ENCODE data around the gene CDC26. TPM values are rescaled to one million over a fixed set of nuclear protein-coding genes. Genes with fewer than 3 reads are reported as not detected.

The CDC26 gene
- total and polyA plus RNA-seq, 2 experiments from 2014 or later: 29.7 to 60.7 TPM

DNA sequence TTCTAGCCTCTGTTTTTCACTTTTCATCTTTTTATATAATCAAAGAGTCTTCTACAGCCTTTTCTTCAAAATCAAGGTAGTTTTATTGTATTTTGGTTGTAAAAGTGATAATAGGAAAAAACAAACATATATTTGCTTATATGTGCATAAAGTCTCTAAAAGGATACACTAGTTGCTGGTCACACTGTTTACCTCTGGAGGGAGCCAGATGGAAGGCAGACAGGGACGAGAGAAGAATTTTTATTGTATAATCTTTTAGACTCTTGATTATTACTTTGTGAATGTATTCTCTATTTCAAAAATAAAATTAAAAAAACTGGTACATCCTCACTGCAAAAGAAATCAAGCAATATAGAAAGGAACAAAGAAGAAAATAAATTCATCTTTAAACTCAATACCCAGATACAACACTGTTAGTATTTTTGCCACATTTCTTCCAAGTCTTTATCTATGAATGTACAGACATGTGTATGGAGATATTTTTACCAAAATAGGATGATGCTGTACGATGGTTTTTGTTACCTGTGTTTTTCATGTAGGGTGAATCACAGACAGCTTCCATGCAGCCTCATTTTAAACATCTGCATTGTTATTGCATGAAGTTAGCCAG, 33.9 kb upstream of the CDC26 start:
- Histone ChIP-seq H3K9me3 (ENCODE audit: low read depth) (no peaks in the 10 kb centered on the region), H3K27me3 (no peaks in the 10 kb centered on the region), H3K27ac (no peak overlapping the region), H3K36me3 (no peaks in the 10 kb centered on the region), H3K4me3 (no peak overlapping the region), H3K4me1 (ENCODE audit: low read depth) (no peaks in the 10 kb centered on the region)
- peak; percentile 43 to 69 for DNase-seq (ENCODE audit: low read depth in 1 of 2, low spot score in 1 of 2)
- TF ChIP-seq, protein P1, sequence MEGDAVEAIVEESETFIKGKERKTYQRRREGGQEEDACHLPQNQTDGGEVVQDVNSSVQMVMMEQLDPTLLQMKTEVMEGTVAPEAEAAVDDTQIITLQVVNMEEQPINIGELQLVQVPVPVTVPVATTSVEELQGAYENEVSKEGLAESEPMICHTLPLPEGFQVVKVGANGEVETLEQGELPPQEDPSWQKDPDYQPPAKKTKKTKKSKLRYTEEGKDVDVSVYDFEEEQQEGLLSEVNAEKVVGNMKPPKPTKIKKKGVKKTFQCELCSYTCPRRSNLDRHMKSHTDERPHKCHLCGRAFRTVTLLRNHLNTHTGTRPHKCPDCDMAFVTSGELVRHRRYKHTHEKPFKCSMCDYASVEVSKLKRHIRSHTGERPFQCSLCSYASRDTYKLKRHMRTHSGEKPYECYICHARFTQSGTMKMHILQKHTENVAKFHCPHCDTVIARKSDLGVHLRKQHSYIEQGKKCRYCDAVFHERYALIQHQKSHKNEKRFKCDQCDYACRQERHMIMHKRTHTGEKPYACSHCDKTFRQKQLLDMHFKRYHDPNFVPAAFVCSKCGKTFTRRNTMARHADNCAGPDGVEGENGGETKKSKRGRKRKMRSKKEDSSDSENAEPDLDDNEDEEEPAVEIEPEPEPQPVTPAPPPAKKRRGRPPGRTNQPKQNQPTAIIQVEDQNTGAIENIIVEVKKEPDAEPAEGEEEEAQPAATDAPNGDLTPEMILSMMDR (IDR thresholded peaks at IDR 0.05; ENCODE audit: low read depth, low read length): peak; percentile 79

DNA sequence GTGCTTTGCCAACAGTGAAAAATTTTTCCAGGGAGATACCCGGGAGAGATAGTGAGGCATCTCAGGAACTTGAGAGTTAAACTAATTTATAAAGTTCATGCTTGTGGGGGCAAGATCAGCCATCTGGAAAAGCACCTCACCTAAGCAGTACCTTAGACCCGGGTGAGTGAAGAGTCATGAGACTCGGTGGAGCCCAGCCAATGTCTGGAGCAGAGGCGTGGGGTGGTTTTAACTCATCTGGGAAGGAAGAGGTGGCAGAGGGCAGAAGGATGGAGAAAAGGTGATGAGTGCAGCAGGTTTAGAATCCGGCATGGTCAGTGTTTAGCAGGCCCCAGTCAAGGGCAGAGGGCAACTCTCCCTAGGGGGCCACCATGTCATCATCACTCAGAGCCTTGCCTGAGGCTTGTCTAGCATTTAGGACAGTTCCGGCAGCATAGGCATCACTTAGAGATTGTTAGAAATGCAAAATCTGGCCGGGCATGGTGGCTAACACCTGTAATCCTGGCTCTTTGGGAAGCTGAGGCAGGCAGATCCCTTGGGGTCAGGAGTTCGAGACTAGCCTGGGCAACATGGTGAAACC, 32.1 kb upstream of the CDC26 start:
- no peaks in the 10 kb centered on the region for H3K9me3 ChIP-seq (ENCODE audit: low read depth)
- TF ChIP-seq, protein P1 (IDR thresholded peaks at IDR 0.05; ENCODE audit: low read depth, low read length): no peak
- no peak overlapping the region for H3K4me3 ChIP-seq

DNA sequence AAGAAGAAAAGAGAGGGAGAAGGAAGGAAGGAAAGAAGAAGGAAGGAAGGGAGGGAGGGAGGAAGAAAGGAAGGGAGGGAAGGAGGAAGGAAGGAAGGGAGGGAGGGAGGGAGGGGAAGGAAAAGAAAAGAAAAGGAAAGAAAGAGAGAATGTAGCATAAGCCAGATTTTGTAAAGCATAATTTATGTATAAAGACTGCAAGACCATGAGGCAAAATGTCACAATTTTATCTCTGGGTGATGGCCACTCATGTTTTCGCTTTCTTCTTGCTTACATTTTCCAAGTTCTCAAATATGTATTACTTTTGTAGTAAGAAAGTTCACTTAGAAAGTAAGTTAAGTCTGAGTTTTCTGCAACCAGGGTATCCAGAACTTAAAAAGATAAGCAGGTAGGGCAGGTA, 31.2 kb upstream of the CDC26 start:
- TF ChIP-seq, protein P1 (IDR thresholded peaks at IDR 0.05; ENCODE audit: low read depth, low read length): no peak
- Histone ChIP-seq H3K9me3 (ENCODE audit: low read depth) (no peaks in the 10 kb centered on the region), H3K36me3 (no peaks in the 10 kb centered on the region), H3K27me3 (no peaks in the 10 kb centered on the region), H3K4me1 (ENCODE audit: low read depth) (no peaks in the 10 kb centered on the region), H3K4me3 (no peak overlapping the region), H3K27ac (no peak overlapping the region)
- DNase-seq (ENCODE audit: low read depth in 1 of 2, low spot score in 1 of 2): no peak

More for the DNA sequence above, 32.1 kb upstream of the CDC26 start:
- Histone ChIP-seq H3K27ac (no peak overlapping the region), H3K4me1 (ENCODE audit: low read depth) (no peaks in the 10 kb centered on the region), H3K27me3 (no peaks in the 10 kb centered on the region), H3K36me3 (no peaks in the 10 kb centered on the region)
- DNase-seq (ENCODE audit: low read depth in 1 of 2, low spot score in 1 of 2): no peak

DNA sequence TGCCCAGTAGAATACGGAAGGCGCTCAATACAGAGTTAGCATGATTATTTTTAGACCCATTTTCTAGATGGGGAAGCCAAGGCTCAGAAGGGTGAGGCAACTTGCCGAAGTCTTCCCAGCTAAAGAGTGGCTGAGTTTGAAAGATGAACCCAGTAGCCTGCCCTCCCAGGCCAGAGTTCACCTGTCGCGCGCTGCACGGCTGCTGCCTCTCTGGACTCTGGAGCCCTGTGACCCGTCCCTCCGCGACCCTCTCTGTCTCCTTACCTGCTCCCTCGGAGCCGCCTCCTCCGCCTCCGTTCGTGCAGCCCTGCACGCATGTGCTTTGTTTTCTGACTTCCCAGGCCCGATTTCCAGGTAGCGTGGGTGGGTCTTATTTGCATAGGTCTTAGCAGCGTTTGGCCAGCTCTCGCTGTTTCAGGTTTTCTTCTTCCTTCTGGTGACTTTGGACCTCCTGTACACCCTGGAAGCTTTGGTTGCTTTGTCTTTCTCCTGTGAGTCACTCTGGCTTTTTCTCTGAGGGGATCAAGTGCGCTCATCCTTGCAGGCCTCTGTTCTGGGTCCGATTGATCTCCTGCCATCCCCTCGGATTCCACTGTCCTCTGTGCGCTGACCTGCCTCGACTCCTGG, 27.5 kb upstream of the CDC26 start, which contains the start of gene RNF183:
TSS of gene RNF183 (minus strand) at position 585 of the 627 bp plus-strand sequence. CDS start 5,192 bp downstream, outside the sequence.
- TF ChIP-seq, protein P1 (IDR thresholded peaks at IDR 0.05; ENCODE audit: low read depth, low read length): no peak
- H3K36me3 ChIP-seq: no peaks in the 10 kb centered on the region

DNA sequence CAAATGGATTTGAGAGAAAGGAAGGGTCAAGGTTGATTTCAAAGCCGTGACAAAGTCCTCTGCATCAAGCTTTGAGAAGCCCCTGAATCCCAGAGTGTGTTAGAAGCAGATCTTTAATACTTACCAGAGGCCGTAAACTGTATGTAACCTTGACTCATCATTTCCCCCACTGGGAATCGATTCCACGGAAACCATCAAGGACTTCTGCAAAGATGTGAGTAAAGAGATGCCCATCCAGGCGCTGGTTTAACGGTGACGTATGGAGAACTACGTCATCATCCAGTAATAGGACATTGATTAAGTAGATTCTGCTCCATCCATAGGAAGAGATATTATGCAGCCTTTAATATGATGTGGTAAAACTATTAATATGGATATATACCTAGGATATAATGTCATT, 26.2 kb upstream of the CDC26 start:
- DNase-seq (ENCODE audit: low read depth in 1 of 2, low spot score in 1 of 2): no peak
- Histone ChIP-seq H3K9me3 (ENCODE audit: low read depth) (no peaks in the 10 kb centered on the region), H3K27ac (no peak overlapping the region), H3K4me1 (ENCODE audit: low read depth) (no peaks in the 10 kb centered on the region), H3K4me3 (no peak overlapping the region), H3K36me3 (no peaks in the 10 kb centered on the region), H3K27me3 (no peaks in the 10 kb centered on the region)
- TF ChIP-seq, protein P1 (IDR thresholded peaks at IDR 0.05; ENCODE audit: low read depth, low read length): no peak

More for the DNA sequence above, 27.5 kb upstream of the CDC26 start, which contains the start of gene RNF183:
- H3K27me3 ChIP-seq: no peaks in the 10 kb centered on the region
- H3K9me3 ChIP-seq (ENCODE audit: low read depth): no peaks in the 10 kb centered on the region
- no peak within 1 kb of the TSS for H3K4me3 ChIP-seq
- DNase-seq (ENCODE audit: low read depth in 1 of 2, low spot score in 1 of 2): no peak
- H3K27ac ChIP-seq: no peak within 1 kb of the TSS
- H3K4me1 ChIP-seq (ENCODE audit: low read depth): no peaks in the 10 kb centered on the region

Data from cardiac muscle cell (in vitro differentiated cells and primary cell).